Measurements from ENCODE around the gene ACOX2. TPM values are rescaled to one million over a fixed set of nuclear protein-coding genes. Genes with fewer than 3 reads are reported as not detected.

Gene ACOX2
- total and polyA plus RNA-seq, 2 of the 13 experiments (the other 11 are each of a cell fraction or from before 2014, with no cell fraction given) = 42.6 to 98.5 TPM

GRCh38 chr3:58519668-58520402, 17.2 kb downstream of the ACOX2 start (continued):
- TF ChIP-seq ZFP41 (CRISPR knock-in tag; IDR thresholded peaks at IDR 0.05; ENCODE audit: borderline replicate concordance) (no peak), HOXA9 (CRISPR knock-in tag; IDR thresholded peaks at IDR 0.05; ENCODE audit: borderline replicate concordance) (no peak), NFYC (CRISPR knock-in tag; IDR thresholded peaks at IDR 0.05) (no peak), HOXD1 (CRISPR knock-in tag; IDR thresholded peaks at IDR 0.05) (no peak), ZNF781 (CRISPR knock-in tag; IDR thresholded peaks at IDR 0.05; ENCODE audit: borderline replicate concordance, not compliant biosample characterization) (no peak), ZNF709 (CRISPR knock-in tag; IDR thresholded peaks at IDR 0.05) (no peak), ZFP82 (CRISPR knock-in tag; IDR thresholded peaks at IDR 0.05; ENCODE audit: borderline replicate concordance) (no peak), CREM (IDR thresholded peaks at IDR 0.05) (peak; percentile 47; the same call in 1 of the 2 replicates), CREM (CRISPR knock-in tag; IDR thresholded peaks at IDR 0.05) (no peak), ZNF292 (CRISPR knock-in tag; IDR thresholded peaks at IDR 0.05; ENCODE audit: borderline replicate concordance, low read depth) (peak; percentile 87; the same call in 1 of the 2 replicates), ZNF776 (CRISPR knock-in tag; IDR thresholded peaks at IDR 0.05) (no peak), KLF16 (CRISPR knock-in tag; IDR thresholded peaks at IDR 0.05) (no peak), KDM5A (IDR thresholded peaks at IDR 0.05; ENCODE audit: borderline replicate concordance, low read length) (no peak), ZIK1 (CRISPR knock-in tag; IDR thresholded peaks at IDR 0.05; ENCODE audit: borderline replicate concordance, low read depth) (no peak), ATF7-NPFF (CRISPR knock-in tag; IDR thresholded peaks at IDR 0.05; ENCODE audit: low read depth) (no peak), RFXAP (CRISPR knock-in tag; IDR thresholded peaks at IDR 0.05; ENCODE audit: borderline replicate concordance) (no peak), ZFP62 (CRISPR knock-in tag; IDR thresholded peaks at IDR 0.05) (no peak), ONECUT2 (CRISPR knock-in tag; IDR thresholded peaks at IDR 0.05) (no peak), BRD4 (CRISPR knock-in tag; IDR thresholded peaks at IDR 0.05) (no peak), CREB1 (IDR thresholded peaks at IDR 0.05) (no peak), CREB1 (CRISPR knock-in tag; IDR thresholded peaks at IDR 0.05) (no peak), SIN3A (IDR thresholded peaks at IDR 0.05; ENCODE audit: borderline replicate concordance, low read depth, low read length) (no peak), ZNF674 (CRISPR knock-in tag; IDR thresholded peaks at IDR 0.05; ENCODE audit: low read depth) (no peak), MLLT10 (CRISPR knock-in tag; IDR thresholded peaks at IDR 0.05) (no peak), ZNF24 (IDR thresholded peaks at IDR 0.05) (no peak), NR3C1 (CRISPR knock-in tag; IDR thresholded peaks at IDR 0.05) (no peak), CEBPG (CRISPR knock-in tag; IDR thresholded peaks at IDR 0.05) (0 out of 2 replicates have a peak, but pooled peaks have one; percentile 25), ZNF17 (CRISPR knock-in tag; IDR thresholded peaks at IDR 0.05) (no peak), ZNF121 (CRISPR knock-in tag; IDR thresholded peaks at IDR 0.05) (no peak), THRA (CRISPR knock-in tag; IDR thresholded peaks at IDR 0.05; ENCODE audit: borderline replicate concordance) (peak; percentile 77; the same call in 1 of the 2 replicates), SIX1 (CRISPR knock-in tag; IDR thresholded peaks at IDR 0.05; ENCODE audit: borderline replicate concordance) (peak; percentile 32; the same call in 1 of the 2 replicates)
